SKM-1 treated with dmso at 0.1 percent for 144 hours (cell line): ENCODE data around the gene CPNE2.

Experiments
- DNase-seq: peaks from one replicate; lab custom pipeline; 2025; ENCODE audit not compliant: unreplicated experiment; lab: John Stamatoyannopoulos, UW

CPNE2 gene

DNA sequence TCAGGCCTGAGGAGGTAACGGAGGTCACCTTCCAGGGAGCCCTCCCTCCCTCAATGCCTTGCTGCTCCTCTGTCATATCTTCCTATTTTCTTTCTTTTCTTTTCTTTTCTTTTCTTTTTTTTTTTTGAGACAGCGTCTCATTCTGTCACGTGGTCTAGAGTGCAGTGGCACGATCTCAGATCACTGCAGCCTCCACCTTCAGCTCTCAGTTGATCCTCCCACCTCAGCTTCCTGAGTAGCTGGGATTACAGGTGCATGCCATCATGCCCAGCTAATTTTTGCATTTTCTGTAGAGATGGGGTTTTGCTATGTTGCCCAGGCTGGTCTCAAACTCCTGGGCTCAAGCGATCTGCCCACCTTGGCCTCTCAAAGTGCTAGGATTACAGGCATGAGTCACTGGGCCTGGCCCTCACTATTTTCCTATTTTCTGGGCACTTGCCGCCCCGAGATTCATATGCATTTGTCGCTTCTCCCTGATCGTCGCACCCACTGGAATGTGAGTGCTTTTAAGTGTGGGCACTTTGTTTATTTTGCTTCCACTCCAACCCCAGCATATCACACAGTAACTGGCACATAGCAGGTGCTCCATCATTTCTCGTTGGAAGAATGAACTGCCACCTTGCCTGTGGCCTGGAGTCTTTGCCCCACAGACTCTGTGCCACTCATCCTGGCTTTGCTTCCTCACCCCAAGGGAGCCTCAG is 31.7 kb downstream of the CPNE2 start:
- DNase-seq: no peak

DNA sequence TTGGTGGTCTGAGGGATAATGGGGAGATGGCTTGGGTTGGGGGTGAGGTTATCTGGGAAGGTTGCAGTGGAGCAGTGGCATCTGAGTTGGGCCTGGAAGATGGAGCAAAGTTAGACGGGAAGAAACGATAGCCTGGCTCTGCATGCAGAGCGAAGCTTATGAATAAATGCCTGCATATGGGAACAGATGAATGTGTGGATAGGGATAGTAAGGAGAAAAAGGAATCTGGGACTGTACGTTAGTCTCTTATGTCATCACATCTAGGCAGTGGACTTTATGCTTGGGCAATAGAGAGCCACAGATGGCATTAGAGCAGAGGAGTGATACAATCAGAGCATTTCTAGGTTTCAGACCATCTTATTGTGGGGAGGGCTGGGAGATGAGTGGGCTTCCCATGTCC is 33.0 kb downstream of the CPNE2 start:
- DNase-seq: no peak

DNA sequence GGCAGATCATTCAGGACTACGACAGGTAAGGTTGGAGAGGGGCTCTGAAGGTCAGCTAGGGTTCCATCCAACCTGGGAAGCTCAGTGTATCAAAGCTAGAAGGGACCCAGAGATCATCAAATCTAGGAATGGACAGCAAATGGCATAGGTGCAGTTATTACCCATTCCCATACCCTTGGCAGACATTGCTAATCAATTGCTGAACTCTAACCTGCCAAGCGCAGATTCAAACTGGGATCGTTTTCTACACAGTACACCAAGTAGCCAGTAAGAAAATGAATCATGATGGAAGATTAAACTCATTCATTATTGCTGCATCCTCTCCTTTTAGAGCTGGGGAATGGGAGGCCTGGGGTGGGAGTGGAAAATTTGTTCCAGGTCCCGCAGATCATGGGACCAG is 33.6 kb downstream of the CPNE2 start:
- DNase-seq: no peak

DNA sequence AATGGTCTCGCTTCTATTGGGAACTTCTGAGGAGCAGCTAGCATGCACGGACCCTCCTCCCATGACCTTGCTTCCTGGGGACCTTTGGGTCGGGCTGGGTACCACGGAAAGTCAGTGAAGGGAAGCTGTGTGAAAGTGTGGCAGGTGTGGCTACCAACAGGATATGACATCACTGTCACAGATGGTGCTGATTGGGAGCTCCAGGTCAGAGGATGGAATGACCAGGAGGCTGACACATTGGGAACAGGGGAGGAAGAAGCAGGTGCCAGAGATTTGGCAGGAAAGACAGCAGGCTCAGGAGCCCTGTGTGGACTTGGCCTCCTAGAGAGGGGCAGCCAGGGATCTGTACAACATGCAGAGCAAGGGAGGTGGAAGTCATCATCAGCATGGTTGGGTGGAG is 34.0 kb downstream of the CPNE2 start:
- no peak for DNase-seq

DNA sequence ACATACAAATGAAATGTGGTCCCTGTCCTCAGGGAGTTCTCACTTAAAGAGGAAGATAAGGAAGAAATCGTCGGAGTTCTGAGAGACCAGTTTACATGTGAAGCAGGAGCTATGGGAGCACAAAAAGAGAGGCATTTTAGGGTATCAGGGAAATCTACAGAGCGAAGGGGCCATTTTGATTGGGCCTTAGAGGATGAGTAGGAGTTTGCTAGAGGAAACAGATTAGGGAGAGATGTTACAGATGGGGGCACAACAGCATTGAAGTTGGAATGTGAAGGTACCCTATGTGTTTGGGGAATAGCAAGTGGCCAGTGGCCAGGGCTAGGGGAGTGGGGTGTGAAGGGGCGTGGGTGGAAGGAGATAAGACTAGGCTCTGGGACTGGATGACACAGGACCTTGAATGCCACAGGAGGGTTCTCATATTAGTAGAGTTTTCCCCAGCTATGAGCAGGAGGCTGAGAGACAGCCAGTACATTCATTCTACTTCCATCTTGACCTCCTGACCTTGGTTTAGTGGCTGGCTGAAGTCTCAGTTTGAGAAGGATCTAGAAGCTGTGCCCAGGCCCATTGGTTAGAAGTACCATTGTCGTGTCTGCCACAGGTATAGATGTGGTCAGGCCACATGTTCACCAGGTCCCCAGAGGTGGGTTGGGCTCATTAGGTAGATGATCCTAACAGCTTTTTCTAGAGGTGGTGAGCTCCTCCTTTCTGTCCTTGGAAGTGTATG is 34.8 kb downstream of the CPNE2 start:
- no peak for DNase-seq

DNA sequence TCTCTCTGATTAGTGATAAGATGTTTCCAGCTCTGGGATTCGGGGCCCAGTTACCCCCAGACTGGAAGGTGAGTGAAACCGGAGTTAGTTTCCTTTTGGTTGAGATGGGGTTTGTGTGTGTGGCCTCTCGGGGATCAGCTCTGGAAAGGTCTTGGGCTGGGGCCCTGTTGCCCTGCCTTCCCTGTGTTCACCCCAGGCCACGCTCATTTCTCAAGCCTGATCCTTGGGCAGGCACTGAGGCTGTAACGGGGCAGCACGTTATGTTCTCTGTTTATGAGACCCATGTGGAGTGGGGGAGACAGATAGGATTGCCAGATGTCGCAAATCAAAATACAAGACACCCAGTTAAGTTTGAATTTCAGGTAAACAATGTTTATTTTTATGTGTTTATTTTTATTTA is 35.5 kb downstream of the CPNE2 start:
- DNase-seq: no peak

DNA sequence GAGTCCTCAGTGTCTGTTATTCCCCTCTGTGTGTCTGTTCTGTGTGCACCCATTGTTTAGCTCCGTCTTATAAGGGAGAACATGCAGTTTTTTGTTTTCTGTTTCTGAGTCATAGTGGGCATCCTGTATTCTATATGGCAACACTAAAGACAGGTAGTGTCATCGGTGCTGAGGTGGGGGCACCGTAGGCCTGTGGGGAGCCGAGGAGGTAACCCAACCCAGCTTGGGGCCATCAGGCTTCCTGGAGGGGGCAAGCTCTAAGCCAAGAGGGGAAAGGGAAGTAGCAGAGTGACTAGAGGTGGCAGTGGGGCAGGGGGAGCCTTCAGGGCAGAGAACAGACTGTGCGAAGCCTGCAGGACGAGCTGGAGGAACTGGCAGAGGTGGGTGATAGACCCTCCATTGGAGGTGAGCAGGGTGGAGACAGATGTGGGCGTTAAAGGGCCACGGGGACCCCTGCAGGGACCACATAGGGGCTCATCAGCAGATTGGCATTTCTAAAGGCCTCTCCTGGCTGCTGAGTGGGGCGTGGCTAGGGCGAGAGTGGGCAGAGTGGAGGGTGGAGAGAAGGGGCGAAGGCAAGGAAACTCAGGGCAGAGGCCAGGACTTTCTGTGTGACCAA is 36.5 kb downstream of the CPNE2 start:
- no peak for DNase-seq

DNA sequence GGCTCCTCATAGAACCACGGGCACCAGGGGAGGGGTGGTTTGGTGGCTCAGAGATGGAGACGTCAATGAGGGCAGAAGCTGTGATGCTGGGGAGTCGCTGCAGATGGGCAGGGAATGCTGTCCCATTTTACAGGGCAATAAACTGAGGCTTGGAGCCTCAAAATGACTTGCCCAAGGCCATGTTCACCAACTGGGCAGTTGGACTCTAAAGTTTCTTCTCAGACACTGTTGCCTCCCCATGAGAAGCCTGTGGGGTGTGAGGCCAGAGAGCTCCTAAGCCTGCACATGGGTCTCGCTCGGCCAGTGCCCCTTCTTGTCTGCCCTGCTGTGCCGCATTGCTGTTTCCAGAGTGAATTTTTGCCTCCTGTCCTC is 38.6 kb downstream of the CPNE2 start:
- DNase-seq: no peak

DNA sequence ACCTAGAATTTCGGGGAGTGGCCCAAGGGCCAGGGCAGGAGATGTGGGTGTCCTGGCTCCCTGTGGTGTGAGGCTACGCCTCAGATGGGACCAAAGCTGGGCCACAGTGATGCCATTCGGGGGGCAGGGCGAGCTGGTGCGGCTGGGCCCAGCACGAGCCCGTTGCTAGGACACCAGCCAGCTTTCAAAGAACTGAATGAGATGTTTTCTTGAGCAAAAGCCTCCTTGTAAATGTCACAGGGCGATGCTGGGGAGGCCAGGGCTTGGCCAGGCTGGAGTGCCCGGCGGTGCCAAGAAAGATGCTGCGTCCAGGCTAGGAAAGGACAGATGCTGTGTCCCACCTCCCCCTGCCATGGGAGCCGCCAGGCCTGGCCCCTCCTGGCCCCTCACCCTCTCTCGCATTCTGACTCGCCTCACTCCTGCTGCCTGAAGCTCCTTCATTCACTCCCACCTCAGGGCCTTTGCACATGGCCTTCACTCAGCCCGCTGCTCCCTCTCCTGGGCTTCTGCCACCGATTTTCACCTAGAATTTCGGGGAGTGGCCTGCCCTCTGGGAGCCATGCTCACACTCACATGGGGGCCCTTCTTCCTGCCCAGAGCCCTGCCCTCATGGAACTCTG is 39.1 kb downstream of the CPNE2 start:
- no peak for DNase-seq

DNA sequence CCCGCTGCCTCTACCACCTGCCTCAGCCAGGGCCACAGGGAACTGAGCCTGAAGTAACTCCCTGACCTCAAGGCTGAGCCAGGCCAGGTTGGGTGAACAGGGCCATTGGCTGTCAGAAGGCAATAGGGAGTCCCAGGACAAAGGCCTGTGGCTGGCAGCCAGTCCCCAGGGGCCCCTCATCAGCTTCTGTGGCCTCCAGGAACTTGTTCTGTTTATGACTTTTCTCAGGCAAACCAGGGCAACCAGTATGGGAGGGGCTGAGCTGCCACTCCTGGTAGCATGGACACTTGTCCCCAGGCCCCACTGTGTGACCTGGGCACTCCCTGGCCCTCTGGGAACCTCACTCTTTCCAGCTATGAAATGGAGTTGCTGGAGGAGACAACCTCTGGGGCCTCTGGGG is 40.1 kb downstream of the CPNE2 start:
- DNase-seq: peak; percentile 33

DNA sequence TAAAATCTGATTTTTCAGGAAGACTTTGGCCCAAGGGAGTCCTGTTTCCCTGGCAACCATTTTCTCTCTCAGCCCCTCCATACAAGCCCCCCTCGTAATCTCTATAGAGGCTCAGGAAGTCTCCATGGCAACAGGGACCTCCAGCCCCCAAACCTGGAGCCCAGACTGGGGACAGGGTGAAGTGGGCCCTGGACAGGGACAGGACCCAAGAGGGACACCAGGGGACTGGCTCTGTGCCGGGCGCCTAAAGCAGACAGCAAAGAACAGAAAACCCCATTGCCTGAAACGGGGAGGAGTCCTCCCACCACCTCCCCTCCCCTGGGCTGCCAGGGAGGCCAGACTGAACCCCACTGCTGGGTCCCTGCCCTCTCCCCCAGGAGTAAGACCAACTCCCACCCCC is 40.6 kb downstream of the CPNE2 start:
- no peak for DNase-seq

DNA sequence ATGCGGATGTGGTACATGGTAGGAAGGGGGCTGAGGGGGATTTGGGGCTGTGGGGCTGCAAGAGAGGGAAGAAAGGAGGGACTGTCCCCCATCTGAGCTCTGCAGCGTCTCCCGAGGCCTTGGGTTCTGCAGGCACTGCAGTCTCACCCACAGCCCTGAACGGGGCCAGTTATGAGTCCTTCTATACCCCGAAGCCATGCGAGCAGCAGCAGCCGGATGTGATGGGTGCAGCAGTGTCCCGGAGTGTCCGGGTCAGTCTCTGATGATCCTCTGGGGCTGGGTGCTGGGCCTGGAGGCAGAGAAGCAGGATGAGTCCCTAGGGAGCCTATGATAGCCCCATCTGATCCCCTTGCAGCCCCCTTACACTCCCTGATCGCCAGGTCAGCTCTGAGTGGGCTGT is 41.5 kb downstream of the CPNE2 start:
- no peak for DNase-seq

DNA sequence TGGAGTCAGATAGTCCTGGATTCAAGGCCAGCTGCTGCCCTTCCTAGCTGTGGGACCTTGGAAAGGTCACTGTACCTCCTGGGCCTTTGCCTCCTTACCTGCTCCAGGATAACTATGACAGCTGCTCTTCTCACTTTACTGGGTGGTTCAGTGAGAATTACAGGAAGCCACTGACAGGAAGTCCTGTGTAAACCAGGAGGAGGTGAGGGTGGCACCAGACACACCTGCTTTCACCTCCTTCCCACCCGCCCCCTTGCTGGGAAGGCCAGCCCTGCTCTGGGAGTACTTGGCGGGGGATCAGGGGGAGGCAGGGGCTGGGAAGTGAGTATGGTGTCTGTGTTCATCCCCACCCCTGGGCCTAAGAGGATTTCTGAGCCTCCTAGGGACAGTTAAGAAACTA is 42.6 kb downstream of the CPNE2 start:
- no peak for DNase-seq

DNA sequence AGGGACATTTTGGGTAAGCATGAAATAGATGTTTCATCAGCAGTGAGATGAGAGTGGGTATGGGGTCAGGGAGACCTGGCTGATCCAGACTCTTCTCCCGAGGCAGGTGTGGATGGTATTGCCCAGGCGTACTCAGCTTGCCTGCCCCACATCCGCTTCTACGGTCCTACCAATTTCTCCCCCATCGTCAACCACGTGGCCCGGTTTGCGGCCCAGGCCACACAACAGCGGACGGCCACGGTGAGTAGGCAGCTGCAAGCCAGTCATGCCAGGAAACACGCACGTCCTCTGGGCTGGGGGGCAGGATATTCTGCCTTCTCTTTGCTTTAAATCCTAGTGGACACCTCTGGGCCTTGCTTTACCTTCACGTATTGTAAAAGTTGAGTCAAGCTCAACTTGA is 44.7 kb downstream of the CPNE2 start:
- DNase-seq: no peak

DNA sequence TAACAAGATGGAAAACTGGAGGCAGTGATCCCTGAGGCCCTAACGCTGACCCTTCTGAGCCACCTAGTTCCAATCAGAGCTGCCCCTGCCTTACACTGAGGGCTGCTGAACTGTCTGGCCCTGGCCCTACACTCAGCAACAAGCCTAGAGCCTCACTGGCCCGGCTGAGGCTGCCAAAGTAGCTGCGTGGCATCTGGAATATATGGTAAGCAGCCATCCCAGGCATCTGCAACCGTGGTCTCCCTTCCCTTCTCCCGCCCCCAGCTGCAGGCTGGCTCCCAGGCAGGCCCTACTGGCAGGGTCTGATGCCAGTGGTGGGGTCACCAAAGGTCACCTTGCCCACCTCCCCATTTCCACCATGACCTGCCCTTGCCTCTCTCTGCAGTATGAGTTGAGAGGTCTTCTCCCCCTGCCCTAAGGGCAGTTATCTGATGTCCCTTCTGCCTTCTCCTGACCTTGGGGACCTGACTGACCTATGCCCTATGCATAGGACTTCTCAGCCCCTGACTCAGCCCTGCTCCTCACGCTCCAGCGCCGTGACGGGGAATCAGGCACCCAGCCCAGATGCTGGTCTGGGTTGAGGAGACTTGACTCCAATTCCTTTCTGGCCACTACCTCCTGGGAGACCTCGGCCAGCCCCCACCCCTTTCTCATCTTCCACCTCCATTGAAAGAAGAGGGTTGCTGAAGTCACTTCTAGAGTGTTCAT is 45.3 kb downstream of the CPNE2 start:
- DNase-seq: no peak

DNA sequence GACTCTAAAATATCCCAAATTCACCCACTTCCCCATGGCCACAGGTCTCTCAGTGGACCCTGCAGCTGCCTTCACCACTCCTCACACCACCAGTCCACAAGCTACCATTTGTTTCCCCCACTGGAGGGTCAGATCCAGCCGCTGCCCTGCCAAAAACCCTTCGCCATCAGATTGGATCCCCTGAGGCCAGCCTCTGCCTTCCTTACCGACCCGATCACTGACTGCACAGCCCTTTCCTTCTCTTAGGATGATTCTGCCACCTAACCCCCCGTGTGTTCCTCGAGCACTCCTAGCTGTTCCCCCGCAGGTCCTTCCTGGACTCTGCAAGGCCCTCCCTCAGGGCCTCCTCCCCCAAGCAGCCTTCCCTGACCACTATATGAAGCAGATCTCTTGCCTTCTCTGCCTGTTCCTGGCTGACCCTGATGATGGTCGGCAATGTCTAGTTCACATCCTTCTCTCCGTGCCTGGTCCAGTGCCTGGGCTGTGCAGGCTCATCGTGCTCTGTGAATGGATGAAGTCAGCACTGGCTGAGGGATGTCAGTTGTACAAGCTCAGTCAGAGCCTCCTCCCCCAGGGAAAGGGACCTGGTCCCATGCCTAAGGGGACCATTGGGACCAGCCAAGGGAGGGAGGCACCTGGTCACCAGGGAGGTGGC is 46.0 kb downstream of the CPNE2 start:
- no peak for DNase-seq

DNA sequence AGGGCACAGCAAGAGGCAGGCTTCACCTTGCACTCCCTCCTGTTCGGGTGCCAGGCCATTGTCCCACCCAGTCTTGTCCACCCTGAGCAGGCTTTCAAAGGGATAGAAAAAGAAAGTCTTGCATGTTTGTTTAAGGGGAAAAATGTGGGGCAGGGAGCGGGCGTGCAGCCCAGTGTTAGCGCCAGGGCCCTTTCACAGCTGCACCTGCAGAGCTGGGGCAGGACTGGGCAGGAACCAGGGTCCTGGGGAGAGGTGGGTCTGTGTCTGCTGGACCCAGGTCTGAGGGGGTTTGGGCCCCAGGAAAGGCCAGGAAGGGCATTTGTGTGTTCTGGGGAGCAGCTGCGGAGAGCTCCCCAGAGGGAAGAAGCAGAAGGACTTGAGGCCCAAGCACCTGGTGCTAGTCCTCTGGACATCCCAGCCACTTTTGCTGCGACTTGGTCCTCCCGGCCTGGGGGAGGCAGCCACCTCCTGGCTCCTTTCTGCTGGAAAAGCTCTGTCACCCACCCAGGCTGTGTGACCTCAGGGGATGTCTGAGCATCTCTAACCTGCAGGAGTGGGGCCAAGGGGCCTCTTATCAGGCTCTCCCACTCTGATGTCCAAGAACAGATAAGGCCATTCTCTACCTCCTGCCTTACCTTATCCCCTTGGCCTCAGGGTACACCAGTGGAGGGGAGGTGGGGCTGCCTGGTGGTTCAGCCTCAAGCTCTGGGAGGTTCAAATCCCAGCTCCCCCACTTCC is 48.7 kb downstream of the CPNE2 start:
- DNase-seq: no peak

DNA sequence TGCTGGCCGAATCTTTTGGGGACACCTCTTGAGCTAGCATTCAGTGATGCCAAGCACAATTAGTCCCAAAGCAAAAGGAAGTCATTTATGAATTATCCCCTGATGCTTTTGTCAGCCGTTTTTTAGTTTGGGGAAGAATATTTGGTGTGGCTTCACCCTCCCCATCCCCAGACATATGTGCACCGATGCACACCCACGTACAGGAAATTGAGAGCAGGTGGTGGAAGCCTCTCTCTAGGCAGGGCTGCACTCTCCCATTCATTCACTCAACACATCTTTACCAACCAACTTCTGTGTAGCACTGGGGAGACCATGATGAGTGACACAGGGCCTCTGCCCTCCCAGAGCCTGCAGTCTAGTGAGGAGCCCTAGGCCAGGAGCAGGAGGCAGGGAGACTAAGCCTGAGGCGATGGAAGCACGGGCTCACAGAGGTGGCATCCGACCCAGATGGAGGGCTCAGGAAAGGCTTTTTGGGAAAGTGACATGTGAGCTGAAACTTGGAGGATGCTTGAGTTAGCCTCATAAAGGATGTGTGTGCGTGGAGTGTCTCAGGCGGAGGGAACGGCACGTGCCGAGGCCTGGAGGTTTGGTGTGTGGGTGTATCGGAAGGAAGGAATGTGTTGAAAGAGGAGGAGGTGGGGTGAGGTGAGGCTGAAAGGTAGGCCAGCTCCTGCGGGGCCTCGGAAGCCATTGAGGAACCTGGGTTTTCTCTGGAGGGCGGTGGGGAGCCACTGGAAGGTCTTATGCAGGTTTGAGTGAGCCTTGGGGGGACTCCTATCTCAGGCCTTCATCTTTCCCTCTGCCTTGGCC is 49.6 kb downstream of the CPNE2 start:
- no peak for DNase-seq

DNA sequence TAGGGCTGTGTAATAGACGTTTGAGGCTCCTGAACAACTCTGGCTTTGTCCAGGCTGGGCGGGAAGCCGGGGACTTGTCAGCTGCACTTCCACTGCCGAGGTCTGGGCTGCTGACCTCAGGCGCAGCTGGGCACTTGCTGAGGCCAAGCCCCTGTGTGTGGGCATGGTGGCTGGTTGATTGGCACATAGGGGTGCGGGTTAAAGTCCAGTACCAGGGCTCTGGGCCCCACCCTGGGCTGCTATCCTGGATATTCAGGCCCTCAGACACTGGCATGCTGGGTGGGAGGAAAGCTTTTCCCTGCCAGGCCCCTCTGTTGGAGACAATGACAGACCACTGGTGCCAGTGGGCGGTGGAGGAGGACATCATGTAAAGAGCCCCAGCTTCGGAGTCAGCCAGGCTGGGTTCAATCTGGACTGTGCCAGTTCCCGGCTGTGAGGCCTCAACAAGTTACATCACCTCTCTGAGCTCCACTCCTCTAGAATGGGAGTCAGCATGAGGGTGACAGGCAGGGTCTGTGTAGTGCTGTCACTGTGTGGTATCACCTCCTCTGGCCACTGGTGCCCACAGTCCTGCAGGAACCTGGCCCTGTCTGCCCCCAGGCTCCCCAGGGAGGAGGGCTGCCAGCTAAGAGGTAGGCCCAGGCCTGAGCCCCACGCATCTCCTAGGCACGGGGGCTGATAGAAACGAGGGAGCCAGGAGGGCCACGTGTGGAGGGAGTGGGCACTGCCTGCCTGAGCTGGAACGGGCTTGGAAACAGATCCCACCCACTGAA is 51.0 kb downstream of the CPNE2 start:
- DNase-seq: no peak
